HG03469 (cell line): Measurements from ENCODE around the gene TFDP2.
"Not testable (repeated sequence)": the region's sequence is repeated elsewhere in the genome, so short reads cannot be mapped to it uniquely, and the experiment has no call there.

Source experiments
- ATAC-seq: cut with Tn5 transposase; IDR thresholded peaks from one replicate; pipeline ENCODE4 v1.9.1; 2021; ENCODE audit warnings: mild to moderate bottlenecking, moderate library complexity, moderate number of reproducible peaks; ENCODE audit not compliant: unreplicated experiment

TFDP2 gene

GRCh38 chr3:142127941-142128658, 21.2 kb downstream of the TFDP2 start:
- ATAC-seq, result no peak

DNA sequence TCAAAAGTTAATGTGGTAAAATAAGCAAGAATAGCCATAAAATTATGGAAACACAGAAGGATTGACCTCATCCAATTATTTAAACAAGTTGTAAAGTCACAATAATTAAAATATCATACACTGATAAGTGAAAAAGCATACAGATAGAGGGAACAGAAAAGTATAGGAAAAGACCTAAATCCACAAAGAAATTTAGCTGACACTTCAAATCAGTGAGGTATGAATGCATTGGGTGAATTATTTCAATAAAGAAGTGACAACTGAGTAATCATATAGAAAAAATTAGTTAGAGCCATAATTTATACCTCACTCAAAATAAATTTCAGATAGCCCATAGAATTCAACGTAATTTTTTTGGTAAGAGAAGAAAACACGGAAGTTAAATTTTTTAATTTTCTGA, 25.1 kb downstream of the TFDP2 start:
- no peak for ATAC-seq

DNA sequence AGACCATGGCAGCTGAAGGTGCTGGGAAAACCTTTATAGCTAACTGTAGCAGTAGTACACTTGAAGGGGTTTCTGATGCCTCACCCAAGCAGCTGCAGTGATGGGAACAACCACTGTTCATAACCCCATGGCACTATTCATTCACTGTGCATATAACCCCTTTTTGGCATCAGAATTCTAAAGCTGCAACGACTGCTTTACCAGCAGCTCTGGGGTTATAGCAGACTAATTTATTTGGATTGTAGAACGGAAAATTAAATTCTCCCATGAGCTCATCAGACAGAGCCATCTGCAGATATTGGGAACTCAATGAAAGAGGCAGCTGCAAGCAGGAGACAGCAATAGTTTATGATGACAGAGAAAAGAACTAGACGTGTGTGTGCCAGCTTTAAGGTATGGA, 28.6 kb downstream of the TFDP2 start:
- no peak for ATAC-seq

- ATAC-seq, result no peak
Measured at GRCh38 chr3:142118911-142119310, 30.4 kb downstream of the TFDP2 start.

DNA sequence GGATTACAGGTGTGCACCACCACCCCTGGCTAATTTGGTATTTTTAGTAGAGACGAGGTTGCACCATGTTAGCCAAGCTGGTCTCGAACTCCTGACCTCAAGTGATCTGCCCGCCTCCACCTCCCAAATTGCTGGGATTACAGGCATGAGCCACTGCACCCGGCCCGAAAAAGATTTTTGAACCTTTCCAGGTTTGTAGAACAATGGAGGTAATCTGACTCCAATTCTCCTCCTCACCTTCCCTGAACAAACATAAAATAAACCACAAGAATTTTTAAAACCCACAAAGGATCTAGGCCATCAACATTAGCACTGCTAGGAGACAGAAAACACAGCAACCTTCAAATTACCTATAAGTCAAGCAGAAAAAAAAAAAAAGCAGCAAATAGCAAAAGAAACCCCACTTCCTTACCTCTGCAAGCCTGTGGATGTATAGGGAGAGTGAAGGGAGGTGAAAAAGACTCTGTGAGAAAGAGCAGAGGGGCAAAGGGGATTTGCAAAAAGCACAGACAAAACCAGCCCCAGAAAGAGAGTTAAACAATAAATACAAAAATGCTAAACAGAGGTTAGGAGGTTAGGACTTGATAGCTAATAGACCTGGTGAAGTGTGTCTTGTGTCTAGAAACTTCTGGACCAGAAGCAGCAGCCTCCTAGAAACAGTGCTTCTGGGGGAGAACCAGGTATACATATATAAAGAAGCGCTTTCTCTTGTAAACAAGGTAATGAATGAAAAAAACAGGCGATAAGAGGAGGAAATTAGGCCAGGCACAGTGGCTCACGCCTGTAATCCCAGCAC, 32.1 kb downstream of the TFDP2 start:
- ATAC-seq, result no peak

DNA sequence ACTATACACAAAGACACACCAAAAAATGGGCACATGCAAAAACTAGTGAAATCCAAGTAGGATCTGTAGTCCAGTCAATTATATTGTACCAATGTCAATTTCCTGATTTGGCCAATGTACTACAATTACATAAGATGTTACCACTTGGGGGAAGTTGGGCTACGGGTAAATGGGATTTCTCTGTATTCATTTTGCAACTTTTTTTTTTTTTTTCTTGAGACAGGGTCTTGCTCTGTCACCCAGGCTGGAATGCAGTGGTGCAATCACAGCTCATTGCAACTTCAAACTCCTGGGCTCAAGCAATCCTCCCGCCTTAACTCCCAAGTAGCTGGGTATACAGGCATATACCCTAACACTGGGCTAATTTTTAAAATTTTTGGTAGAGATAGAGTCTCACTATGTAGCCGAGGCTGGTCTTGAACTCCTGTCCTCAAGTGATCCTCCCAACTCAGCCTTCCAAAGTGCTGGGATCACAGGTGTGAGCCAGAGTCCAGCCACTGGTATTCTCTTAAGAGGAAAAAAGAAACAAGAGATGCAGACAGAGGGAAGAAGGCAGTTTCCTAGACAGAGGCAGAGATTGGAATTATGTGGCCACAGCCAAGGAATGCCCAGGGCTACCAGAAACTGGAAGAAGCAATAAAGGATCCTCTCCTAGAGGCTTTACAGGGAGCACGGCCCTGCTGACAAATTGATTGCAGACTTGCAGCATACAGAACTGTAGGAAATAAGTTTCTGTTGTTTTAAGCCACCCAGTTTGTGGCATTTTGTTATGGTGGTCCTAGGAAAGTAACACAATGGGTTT, 33.3 kb downstream of the TFDP2 start:
- no peak for ATAC-seq

GRCh38 chr3:142112601-142113000, 36.7 kb downstream of the TFDP2 start:
- no peak for ATAC-seq

- ATAC-seq, result no peak
Measured at GRCh38 chr3:142106548-142106947, 42.8 kb downstream of the TFDP2 start.

DNA sequence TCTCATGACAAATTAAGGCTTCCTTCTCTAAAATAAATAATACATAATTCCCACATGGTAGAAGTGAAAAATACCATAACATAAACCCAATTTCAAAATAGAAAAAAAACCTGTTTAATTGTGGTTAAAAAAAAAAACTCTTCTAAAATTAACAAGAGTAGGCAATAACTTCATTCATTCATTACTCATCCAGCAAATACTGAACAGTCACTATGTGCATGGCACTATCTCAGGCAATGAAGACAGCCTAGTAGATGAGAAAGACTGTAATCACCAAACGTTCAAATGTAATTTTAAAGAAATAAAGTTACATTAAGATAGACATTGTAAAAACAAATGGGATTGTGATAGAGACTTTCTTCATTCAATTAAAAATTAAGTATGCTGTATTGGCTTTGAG, 43.4 kb downstream of the TFDP2 start:
- ATAC-seq, result no peak

GRCh38 chr3:142104763-142105162, 44.6 kb downstream of the TFDP2 start:
- ATAC-seq, result no peak

GRCh38 chr3:142098964-142099363, 50.4 kb downstream of the TFDP2 start:
- no peak for ATAC-seq

GRCh38 chr3:142097099-142097843, 52.1 kb downstream of the TFDP2 start:
- ATAC-seq, result no peak

GRCh38 chr3:142095841-142096240, 53.5 kb downstream of the TFDP2 start:
- ATAC-seq, result no peak

DNA sequence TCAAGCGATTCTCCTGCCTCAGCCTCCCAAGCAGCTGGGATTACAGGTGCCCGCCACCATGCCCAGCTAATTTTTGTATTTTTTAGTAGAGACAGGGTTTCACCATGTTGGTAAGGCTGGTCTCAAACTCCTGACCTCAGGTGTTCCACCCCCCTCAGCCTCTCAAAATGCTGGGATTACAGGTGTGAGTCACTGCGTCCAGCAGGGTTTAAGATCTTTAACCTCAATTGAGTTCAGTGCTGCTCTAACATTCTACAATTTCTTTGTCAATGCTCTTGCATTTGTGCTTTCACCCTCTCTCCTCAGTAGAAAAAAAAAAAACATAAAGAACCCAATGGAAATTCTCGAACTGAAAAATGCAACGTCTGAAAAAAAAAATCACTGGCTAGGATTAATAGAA, 60.4 kb downstream of the TFDP2 start:
- not testable (repeated sequence) for ATAC-seq

DNA sequence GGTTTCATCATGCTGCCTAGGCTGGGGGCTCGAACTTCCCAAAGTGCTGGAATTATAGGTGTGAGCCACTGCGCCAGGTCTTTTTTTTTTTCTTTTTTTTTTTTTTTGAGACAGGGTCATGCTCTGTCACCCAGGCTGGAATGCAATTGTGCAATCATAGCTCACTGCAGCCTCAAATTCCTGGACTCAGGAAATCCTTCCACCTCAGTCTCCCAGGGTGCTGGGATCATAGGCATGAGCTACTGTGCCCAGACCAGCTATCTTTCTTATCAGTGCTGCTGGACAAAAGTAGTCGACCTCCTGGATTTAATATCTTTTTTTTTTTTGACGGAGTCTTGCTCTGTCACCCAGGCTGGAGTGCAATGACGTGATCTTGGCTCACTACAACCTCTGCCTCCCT, 60.8 kb downstream of the TFDP2 start:
- ATAC-seq, result no peak

GRCh38 chr3:142087676-142088075, 61.7 kb downstream of the TFDP2 start:
- no peak for ATAC-seq

DNA sequence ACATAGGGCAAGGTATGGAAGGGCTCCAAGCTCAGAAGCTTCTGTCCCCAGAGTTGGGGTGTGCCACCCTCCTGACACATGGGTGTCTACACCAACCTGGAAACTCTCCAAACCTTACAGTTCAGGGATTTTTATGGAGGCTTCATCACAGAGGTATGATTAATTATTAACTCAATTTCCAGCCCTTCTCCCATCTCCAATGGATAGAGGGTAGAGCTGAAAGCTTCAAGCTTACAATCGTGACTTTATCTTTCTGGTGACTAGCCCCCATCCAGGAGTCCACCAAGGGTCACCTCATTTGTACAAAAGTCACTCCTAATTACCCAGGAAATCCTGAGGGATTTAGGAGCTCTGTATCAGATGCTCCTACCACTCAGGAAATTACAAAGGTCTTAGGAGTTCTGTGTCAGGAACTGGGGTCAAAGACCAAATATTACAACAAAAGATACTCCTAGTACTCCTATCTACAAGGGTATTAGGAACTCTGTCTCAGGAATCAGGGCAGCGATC, 62.7 kb downstream of the TFDP2 start:
- ATAC-seq, result no peak

- ATAC-seq, result no peak
Measured at GRCh38 chr3:142081178-142081577, 68.2 kb downstream of the TFDP2 start.

- no peak for ATAC-seq
Measured at GRCh38 chr3:142077859-142078500, 71.4 kb downstream of the TFDP2 start.
